ENCODE data around the gene RNF125.
A peak's percentile ranks its signal among the peaks of the same experiment; 100 is the strongest.

RNF125 gene

GRCh38 chr18:31976242-31976641 lies 42.4 kb upstream of the RNF125 start:
- TF ChIP-seq POLR2AphosphoS5 (IDR thresholded peaks at IDR 0.05; ENCODE audit: low read depth) (no peak), REST (IDR thresholded peaks at IDR 0.05; ENCODE audit: insufficient replicate concordance, low read depth) (no peak), SPI1 (IDR thresholded peaks at IDR 0.05; ENCODE audit: borderline replicate concordance, low read depth) (no peak), GABPA (IDR thresholded peaks at IDR 0.05; ENCODE audit: low read depth) (no peak), CTCF (IDR thresholded peaks at IDR 0.05; ENCODE audit: insufficient read depth, low read length) (no peak)
- Histone ChIP-seq H3K27ac (replicated peaks) (no peak overlapping the region), H3K27me3 (ENCODE audit: insufficient read depth, poor library complexity, severe bottlenecking) (no peaks in the 10 kb centered on the region), H3K4me3 (replicated peaks; ENCODE audit: insufficient read depth, low read length) (no peak overlapping the region)
- no peak for DNase-seq (ENCODE audit: low read depth in 1 of 2, low spot score in 1 of 2)

GRCh38 chr18:31977270-31977872 lies 41.3 kb upstream of the RNF125 start:
- no peak overlapping the region for H3K27ac ChIP-seq (replicated peaks)
- no peaks in the 10 kb centered on the region for H3K27me3 ChIP-seq (ENCODE audit: insufficient read depth, poor library complexity, severe bottlenecking)
- DNase-seq (ENCODE audit: low read depth in 1 of 2, low spot score in 1 of 2): peak; percentile 31 to 59
- no peak overlapping the region for H3K4me3 ChIP-seq (replicated peaks; ENCODE audit: insufficient read depth, low read length)
- TF ChIP-seq SPI1 (IDR thresholded peaks at IDR 0.05; ENCODE audit: borderline replicate concordance, low read depth): no peak
- TF ChIP-seq CTCF (IDR thresholded peaks at IDR 0.05; ENCODE audit: insufficient read depth, low read length): peak; percentile 36

- Histone ChIP-seq H3K27ac (replicated peaks) (no peak overlapping the region), H3K4me3 (replicated peaks; ENCODE audit: insufficient read depth, low read length) (no peak overlapping the region), H3K27me3 (ENCODE audit: insufficient read depth, poor library complexity, severe bottlenecking) (no peaks in the 10 kb centered on the region)
- no peak for TF ChIP-seq SPI1 (IDR thresholded peaks at IDR 0.05; ENCODE audit: borderline replicate concordance, low read depth)
- TF ChIP-seq REST (IDR thresholded peaks at IDR 0.05; ENCODE audit: insufficient replicate concordance, low read depth): no peak
- no peak for DNase-seq (ENCODE audit: low read depth in 1 of 2, low spot score in 1 of 2)
These were observed 40.0 kb upstream of the RNF125 start for GRCh38 chr18:31978616-31979015.

GRCh38 chr18:31979714-31980113 lies 38.9 kb upstream of the RNF125 start:
- DNase-seq (ENCODE audit: low read depth in 1 of 2, low spot score in 1 of 2): no peak
- TF ChIP-seq GABPA (IDR thresholded peaks at IDR 0.05; ENCODE audit: low read depth) (no peak), CTCF (IDR thresholded peaks at IDR 0.05; ENCODE audit: insufficient read depth, low read length) (no peak)
- no peak overlapping the region for H3K4me3 ChIP-seq (replicated peaks; ENCODE audit: insufficient read depth, low read length)
- H3K27me3 ChIP-seq (ENCODE audit: insufficient read depth, poor library complexity, severe bottlenecking): no peaks in the 10 kb centered on the region
- H3K27ac ChIP-seq (replicated peaks): no peak overlapping the region

Measured in HL-60 (cell line).